Superior temporal gyrus (tissue), 1 donor: ENCODE results near the gene DMWD.

ENCODE experiments used
- DNase-seq: peaks from one replicate; pipeline ENCODE4 v3.0.0-alpha.2; 2016; ENCODE audit errors: extremely low spot score

DMWD gene, protein sequence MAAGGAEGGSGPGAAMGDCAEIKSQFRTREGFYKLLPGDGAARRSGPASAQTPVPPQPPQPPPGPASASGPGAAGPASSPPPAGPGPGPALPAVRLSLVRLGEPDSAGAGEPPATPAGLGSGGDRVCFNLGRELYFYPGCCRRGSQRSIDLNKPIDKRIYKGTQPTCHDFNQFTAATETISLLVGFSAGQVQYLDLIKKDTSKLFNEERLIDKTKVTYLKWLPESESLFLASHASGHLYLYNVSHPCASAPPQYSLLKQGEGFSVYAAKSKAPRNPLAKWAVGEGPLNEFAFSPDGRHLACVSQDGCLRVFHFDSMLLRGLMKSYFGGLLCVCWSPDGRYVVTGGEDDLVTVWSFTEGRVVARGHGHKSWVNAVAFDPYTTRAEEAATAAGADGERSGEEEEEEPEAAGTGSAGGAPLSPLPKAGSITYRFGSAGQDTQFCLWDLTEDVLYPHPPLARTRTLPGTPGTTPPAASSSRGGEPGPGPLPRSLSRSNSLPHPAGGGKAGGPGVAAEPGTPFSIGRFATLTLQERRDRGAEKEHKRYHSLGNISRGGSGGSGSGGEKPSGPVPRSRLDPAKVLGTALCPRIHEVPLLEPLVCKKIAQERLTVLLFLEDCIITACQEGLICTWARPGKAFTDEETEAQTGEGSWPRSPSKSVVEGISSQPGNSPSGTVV

GRCh38 chr19:45792470-45793177 is at the start of gene DMWD:
Gene DMWD, minus strand, starts transcription at chr19:45792845. Its CDS starts 89 bp downstream, at chr19:45792756.
- peak; percentile 99 for DNase-seq

DNA sequence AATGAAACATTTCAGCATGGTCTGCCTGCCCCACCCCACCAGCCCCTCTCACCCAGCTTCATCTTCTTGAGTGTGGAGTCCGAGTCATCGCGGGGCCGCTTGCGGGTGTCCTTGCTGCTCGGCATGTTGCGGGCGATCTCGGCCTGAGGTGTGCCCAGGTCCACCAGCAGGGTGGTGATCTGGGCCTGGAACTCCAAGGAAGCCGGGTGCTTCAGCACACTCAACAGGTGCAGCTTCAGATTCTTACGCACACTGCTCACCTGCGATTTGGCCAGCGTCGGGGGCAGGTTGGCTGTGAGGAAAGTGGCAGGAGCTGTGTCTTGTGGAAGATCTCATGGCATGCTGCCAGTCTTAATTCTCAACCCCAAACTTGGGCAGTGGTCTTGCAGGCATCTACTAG is 49.6 kb upstream of the DMWD start:
- no peak for DNase-seq

DNA sequence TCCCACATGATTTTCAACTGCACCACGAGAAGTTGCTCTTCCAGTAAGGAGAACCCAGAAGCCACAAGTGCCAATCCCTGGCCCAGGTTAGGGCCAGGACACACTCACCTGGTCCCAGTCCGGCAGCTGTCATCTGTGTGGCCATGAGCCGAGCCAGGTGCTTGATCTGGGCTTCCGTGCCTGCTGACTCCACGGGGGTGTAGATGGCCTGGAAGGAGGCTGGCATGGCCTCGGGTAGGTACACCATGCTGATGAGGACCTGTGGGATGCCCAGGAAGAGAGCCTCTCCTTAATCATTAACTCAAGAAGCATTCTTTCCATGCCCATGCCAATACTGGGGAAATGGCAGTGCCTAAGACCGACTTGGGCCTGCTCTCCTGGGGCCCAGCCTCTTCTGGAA is 42.3 kb upstream of the DMWD start:
- no peak for DNase-seq

DNA sequence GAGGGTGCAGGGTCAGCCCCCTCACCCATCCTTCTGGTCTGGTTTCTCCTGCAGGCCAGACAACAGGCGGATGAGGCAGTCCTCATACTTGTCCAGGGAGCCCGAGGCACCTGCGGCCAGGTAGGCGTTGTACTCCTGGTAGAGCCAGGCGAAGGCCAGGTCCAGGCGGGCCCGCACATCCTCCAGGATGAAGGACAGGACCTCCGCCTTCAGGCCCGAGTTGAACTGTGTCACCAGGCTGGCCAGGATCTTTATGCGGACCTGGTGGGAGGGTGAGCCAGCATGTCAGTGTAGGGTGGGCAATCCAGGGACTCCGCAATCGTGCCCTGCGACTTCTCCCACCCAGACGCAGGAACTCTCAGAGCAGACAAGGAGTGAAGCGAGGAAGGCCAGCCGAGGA is 36.3 kb upstream of the DMWD start:
- DNase-seq = no peak

- no peak for DNase-seq
Observed at GRCh38 chr19:45828523-45828922, 35.9 kb upstream of the DMWD start.

DNA sequence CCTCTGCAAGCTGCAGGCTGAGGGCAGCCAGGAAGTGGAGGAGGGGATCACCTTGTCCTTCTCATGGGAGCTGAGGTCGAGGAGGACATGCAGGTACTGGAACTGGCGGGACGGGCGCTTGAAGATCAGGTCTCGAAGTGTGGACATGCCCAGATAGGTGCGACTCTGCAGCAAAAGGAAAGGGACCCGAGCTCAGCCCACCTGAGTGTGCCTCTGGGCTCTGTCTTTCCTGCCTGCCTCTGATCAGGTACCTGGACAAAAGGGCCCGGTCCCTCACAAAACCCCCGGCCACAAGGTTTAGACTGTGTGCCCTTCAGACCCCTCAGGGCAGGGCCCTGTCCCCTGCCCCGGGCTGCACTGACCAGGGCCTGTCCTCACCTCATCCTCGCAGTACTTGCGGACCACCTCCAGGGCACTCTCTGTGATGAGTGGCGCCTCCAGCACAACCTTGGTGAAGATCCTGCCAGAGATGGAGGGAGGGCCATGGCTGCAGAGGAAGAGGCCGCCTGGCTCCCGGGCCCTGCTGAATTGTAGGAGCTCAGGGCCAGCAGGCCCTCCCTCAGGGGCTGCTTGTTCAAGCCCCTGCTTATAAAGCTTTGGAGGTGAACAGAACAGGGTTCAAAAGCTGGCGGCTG is 34.9 kb upstream of the DMWD start:
- no peak for DNase-seq

DNA sequence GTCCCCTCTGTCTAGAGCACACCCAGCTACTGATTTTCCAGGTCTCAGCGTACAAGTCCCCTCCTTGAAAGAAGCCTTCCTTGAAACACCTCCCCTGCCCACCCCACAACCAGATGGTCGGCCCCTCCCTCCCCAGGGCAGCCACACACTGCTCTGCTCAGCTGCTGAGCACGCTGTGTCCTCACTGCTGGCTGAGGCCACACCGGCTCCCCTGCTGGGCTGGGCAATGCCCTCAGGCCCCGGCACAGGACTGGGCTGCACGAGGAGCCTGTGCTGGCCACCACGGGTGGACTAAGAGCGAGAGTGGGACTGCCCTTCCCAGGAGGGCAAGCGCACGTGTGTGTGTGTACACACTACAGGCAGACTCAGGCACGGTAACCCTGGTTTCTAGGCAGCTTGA is 34.3 kb upstream of the DMWD start:
- no peak for DNase-seq

- DNase-seq = no peak
Observed at GRCh38 chr19:45825917-45826893, 33.6 kb upstream of the DMWD start.

DNA sequence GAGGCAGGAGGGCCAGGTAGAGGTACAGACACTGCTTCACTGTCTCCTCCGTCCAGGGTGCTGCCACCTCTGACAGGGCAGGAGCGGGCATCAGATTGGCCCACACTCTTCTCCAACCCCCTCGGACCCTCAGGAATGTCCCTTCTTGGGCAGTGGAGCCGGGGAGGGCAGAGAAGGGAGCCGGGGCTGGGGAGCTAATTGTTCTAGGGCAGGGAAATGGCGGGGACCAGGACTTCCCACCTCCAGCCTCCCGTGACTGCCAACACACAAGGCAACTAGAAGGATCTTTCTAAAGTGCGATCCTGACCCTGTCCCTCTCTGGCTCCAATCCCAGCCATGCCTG is 32.6 kb upstream of the DMWD start:
- no peak for DNase-seq

GRCh38 chr19:45824531-45825262 is 32.1 kb upstream of the DMWD start:
- DNase-seq = no peak

GRCh38 chr19:45824041-45824471 is 31.4 kb upstream of the DMWD start:
- no peak for DNase-seq

GRCh38 chr19:45823182-45823581 is 30.5 kb upstream of the DMWD start:
- no peak for DNase-seq

DNA sequence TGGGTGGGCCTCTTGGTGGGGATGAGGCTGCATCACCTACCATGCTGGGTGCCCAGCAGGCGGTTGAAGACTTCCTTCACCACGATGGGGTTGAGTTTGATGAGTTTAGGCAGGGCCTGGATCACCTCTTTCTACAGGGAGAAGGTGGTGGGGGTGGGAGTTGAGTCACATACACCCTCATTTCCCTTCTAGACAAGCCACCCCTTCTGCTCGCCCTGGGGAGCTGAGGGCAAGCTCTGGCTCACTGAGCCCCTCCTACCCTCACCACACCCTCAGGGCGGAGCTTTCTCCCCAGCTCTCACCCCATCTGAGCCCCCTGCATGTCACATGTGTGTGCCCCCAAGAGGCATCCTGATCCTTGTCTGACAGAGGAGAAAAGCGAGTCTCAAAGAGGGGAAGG is 30.1 kb upstream of the DMWD start:
- no peak for DNase-seq

GRCh38 chr19:45821570-45821969 is 28.9 kb upstream of the DMWD start:
- DNase-seq = no peak

DNA sequence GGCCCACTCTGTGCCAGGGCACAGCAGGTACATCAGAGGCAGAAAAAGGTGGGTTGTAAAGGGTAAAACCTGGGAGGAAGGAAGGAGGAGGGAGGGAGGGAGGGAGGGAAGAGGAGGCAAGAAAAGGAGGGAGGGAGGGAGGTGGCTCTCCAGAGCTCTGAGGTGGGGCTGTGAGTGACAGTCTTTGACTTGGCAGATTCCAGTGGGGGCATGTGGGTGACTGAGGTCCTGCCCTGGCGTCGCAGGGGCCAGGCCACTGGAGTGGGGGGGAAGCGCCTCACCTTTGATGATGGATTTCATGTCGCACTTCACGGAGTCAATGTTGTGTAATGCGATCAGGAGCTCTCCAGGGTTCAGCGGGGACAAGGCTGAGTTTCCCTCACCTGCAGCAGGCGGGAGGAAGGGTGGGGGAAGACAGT is 28.5 kb upstream of the DMWD start:
- DNase-seq = no peak

GRCh38 chr19:45820413-45821102 is 27.9 kb upstream of the DMWD start:
- no peak for DNase-seq

DNA sequence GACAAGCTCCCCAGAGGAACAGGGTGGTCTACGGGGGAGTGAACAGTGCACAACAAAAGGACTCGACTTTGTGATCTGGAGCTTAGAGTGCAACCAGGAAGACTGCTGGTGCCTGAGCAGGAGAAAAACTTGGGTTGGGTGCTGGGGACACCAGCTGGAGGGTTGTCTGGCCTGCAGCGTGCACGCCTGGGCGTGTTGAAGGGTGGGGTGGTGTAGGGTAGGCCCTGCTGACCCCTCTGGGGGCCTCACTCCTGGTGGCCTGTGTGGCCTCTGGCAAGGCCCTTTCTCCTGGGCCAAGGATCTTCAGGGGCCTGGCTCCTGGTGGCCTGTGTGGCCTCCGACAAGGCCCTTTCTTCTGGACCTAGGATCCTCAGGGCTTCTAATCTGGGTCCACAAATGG is 27.1 kb upstream of the DMWD start:
- DNase-seq = no peak

GRCh38 chr19:45817725-45818301 is 25.2 kb upstream of the DMWD start:
- DNase-seq = no peak

- peak; percentile 87 for DNase-seq
Observed at GRCh38 chr19:45817010-45817724, 24.5 kb upstream of the DMWD start.
